H1 (cell line): Measurements from ENCODE around the gene TMEM125. TPM values are rescaled to one million over a fixed set of nuclear protein-coding genes. Genes with fewer than 3 reads are reported as not detected.

ENCODE experiments used
- CHD7 ChIP-seq: fragments of 300-600 bp; sonication (generic); IDR thresholded peaks from 2 replicates; pipeline ENCODE4 v1.7.1; 2012; ENCODE audit warnings: low read length, moderate library complexity, mild to moderate bottlenecking, inconsistent platforms; ENCODE audit not compliant: insufficient replicate concordance
- KDM5A ChIP-seq: fragments of 200-600 bp; IDR thresholded peaks from 2 replicates; pipeline ENCODE4 v1.7.1; 2012; ENCODE audit warnings: mild to moderate bottlenecking, low read length, inconsistent platforms, mixed read lengths
- MAX ChIP-seq: IDR thresholded peaks from 2 replicates; pipeline ENCODE4 v1.6.1; 2012; ENCODE audit warnings: inconsistent platforms
- polyA plus RNA-seq, 7 experiments: library from polyadenylated mRNA; depleted of rRNA in 3 of 7; stranded (reverse) in 5 of 7; unstranded in 2 of 7; fragments of >200 nt in 5 of 7; fragments of 200-250 nt in 2 of 7; gene quantifications; 1 replicate in 5 of 7; 2 replicates in 1 of 7; 4 replicates in 1 of 7; pipeline versions ENCODE4 v1.2.1 to v1.2.3, GENCODE V29; 2011 to 2013; ENCODE audit warnings: missing spikeins in 2 of 7, mixed read lengths in 2 of 7
- total RNA-seq: library from RNA; stranded (reverse); fragmentation: NEBNext Ultra II Directional; extraction: Animal tissue kit (Norgen Biotek cat#: 25700); gene quantifications from 2 replicates; pipeline ENCODE4 v1.2.1, GENCODE V29; 2021

TMEM125 gene
- total and polyA plus RNA-seq, 2 of the 8 experiments (the other 6 are each of a cell fraction or from before 2014, with no cell fraction given), result 26.5 to 46.7 TPM

DNA sequence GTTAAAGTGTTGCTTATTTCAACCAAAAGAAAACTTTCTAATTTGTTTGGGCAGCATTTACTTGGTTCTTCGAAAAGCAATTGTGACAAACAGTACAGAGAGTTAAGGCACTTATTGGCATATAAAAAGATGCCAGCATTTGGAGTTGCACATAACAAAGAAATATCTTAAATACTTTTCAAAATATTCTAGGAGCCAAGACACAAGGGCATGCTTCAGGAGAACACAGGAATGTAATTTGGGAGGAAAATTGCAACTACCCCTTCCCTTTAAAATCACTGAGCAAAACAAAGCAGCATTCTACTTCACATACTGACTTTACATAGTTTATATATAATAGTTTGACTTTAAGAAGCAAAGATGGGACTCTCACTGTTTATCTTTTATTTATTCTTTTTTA, 26.4 kb downstream of the TMEM125 start (continued):
- TF ChIP-seq CHD7 (no peak), MAX (no peak), KDM5A (no peak)
